HT1080 (cell line): ENCODE results near the gene SF3B2. TPM values are rescaled to one million over a fixed set of nuclear protein-coding genes. Genes with fewer than 3 reads are reported as not detected.
A peak's percentile ranks its signal among the peaks of the same experiment; 100 is the strongest.
"Not testable (repeated sequence)": the region's sequence is repeated elsewhere in the genome, so short reads cannot be mapped to it uniquely, and the experiment has no call there.

Experiments used
- DNase-seq: peaks from one replicate; pipeline ENCODE4 v3.0.0-alpha.2; 2015; ENCODE audit warnings: low read depth
- total RNA-seq: library from RNA; depleted of rRNA; stranded (reverse); fragments of >200 nt; shearing (Covaris generic); gene quantifications from 2 replicates; pipeline ENCODE4 v1.2.3, GENCODE V29; 2014

The SF3B2 gene
- total RNA-seq, 1 experiment from 2014 or later = 239 TPM

DNA sequence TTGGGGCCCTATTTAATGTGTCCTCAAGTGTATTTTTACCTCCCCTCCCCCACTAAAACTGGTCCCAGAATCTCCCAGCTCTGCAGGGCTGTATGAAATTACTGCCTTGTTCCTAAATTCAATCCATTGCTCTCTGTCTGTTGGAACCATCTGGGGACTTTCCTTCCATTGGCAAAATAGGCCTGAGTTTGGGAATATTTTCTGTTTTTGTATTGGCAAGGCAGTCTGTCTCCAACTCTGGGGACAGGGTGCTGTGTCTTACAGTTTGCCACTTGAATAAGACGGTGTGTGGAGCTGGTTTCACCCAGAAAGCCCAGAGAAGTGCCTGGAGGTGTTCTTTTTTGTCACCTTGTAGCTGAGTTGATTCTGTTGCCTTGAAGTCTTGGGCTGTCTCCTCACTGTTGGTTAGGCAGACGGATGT, 19.2 kb downstream of the SF3B2 start:
- no peak for DNase-seq

DNA sequence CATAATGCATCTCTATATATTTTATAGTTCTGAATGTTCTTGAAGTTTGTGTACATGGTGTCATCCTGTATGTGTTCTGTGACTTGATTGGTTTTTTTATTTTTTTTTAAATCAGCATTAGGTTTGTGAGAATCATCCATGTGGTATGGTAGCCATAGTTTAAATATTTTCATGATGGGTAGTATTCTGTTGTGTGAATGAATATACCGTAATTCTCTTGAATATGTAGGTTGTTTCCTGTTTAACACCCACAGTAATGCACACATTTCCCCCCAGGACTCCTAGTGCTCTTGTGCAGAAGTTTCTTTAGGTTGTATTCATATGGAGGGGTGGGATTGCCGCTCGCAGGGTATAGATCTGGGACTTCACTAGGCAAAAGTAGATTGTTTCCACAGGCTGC, 19.9 kb downstream of the SF3B2 start:
- no peak for DNase-seq

DNA sequence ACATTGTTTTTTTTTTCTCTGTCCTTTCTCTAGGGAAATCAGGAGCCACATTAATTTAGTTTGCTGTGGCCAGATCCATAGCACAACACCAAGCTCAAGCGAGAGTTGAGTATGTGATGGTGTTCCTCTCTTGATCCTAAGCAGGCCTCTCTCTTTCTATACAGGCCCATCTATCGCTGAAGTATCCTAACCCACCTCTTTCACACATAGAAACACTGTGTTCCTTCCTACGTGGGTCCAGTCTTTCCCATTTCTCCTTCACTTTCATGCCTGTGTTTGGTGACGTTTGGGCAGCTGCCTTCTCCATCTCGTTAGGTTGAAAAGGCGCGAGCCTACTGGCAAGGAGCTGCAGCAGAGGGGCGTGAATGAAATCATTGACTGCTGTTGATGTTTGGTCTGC, 20.4 kb downstream of the SF3B2 start:
- no peak for DNase-seq

DNA sequence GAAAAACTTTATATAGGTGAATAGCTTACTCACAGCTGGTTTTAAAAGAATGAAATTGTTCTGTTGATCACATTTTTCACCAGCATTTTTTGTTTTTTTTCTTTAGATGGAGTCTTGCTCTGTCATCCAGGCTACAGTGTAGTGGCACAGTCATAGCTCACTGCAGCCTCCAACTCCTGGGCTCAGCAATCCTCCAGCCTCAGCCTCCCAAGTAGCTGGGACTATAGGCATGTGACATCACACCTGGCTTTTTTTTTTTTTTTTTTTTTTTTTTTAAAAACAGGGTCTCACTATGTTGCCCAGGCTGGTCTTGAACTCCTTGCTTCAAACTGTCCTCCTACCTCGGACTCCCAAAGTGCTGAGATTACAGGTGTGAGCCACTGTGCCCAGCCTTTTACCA, 21.5 kb downstream of the SF3B2 start:
- no peak for DNase-seq

DNA sequence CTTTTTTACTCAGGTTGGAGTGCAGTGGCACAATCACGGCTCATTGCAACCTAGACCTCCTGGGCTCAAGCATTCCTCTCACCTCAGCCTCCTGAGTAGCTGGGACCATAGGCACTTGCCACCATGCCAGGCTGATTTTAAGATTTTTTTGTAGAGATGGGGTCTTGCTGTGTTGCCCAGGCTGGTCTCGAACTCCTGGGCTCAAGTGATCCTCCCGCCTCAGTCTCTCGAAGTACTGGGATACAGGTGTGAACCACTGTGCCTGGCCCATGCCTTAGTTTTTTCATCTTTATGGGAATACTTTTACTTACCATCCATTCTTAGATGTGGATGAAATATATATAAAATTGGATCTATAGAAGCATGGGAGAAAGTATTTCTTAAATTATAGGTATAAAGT, 23.1 kb downstream of the SF3B2 start:
- no peak for DNase-seq

DNA sequence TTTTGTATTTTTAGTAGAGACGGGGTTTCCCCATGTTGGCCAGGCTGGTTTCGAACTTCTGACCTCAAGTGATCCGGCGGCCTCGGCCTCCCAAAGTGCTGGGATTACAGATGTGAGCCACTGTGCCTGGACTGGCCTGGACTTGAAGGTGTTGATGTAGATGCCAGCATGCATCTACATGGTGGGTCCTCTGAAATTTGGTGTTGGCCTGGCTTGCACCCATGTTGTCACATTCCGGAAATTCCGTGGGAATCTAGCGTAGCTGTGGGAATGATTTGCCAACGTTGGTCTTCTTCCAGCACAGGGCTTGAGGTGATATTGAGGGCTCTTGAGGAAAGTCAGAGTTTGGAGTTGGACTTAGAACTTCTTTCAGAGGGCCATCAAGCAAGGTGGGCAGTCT, 24.4 kb downstream of the SF3B2 start:
- DNase-seq = no peak

DNA sequence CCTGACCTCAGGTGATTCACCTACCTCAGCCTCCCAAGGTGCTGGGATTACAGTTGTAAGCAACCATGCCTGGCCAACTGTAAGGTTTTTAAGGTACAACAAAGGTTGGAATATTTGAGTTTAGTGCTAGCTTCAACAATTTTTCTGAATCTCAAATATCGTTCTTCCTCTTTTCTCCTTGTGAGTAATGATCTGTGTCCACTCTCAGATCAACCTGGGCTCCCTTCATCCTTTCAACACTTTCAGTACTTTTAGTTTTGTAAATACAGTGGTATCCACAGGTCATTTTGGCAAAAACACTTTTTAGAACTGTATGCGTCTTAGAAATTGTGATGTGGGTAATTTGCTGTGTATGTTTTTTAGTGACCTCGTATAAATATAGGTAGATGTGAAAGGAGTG, 25.8 kb downstream of the SF3B2 start:
- DNase-seq = no peak

DNA sequence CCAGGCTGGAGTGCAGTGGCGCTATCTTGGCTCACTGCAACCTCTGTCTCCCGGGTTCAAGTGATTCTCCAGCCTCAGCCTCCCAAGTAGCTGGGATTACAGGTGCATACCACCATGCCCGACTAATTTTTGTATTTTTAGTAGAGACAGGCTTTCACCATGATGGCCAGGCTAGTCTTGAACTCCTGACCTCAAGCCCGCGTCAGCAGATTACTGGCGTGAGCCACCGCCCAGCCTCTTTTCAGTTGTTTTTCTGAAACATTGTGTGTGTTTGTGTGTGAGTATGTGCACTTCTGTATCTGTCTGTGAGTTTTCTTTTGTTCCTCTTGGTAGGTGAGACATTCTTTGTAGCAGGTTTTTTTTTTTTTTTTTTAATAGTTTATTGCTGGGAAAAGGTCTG, 26.8 kb downstream of the SF3B2 start:
- DNase-seq = not testable (repeated sequence)

DNA sequence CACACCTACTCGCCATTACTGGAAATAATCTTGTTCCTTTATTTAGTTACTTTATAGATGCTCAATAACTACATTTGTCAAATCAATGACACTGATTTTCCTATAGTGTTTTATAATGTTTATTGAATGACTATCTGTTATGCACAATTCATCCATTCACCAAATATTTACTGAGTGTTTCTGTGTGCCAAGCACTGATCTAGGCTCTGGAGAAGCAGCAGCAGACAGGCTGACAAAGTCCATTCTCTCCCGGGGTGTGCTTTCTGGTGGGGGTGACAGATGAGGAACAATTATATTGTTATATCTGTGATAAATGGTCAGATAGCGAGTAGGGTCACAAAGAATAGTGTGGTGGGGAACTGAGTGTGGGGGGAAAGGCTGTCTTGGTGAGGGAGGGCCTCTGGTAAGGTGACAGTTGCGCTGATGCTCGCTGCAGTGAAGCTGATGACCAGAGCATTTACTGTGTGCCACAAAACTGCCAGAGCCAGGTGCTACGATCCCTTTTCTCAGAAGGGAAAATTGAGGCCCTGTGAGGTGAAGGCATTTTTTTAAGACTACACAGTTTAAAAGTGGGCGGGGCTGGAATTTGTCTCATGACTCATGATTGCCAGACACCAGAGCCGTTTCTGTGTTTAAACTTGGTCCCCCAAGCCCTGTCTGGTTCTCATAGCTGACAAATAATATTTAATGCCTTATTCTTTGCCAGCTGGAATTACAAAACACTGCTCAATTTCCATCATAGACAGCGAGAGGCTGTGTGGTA, 28.1 kb downstream of the SF3B2 start:
- DNase-seq = peak; percentile 68

DNA sequence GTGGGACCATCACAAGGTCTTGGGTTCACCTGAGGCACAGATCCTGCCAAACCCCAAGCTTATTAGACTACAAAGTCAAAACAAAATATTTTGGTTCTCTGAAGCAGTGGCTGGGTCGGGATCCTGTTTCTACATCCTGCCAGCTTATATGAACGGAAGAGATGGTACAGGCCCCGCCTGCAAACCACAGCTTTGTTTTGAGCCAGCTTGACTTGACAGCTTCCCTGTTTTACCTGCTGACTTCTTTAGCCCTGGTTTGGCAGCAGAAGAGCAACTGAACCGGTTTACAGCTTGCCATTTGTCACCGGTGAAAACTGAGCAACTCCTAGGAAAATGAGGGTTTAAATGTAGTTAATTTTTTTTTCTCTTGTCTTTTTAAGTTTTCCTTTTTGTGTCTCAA, 29.3 kb downstream of the SF3B2 start:
- peak; percentile 58 for DNase-seq

DNA sequence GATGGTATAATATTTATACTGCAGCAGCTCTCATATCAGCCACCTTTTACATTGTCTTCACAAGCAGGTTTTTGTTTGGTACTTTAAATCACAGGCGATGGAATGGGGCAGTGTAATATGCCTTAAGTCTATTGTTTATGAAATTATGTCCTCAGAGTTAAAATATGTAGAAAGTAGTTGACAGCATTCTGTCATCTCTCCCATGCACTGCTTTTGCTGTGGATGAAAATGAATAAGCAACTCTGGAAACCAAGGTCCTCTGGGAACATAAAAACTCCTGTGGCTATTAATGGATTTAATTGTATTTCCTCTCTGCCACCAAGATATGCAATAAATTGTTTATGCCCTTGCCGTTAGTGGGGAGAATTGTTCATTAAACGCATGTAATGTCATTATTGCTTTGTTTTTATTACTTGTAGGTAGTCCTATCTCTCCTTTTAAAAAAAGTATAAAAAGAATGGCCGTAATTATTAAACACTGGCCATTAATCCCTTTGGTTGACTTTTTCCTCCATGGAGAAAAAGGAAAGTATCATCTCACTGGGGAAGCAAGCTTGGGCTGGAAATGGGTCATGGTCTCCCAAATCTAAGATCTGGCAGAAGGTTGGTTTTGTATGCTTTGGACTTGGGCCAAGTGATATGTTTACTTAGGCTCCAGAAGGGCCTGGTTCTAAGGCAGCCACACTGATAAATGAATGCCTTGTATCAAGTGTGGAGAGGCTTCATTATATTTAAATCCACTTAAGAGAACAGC, 31.0 kb downstream of the SF3B2 start:
- DNase-seq = no peak

DNA sequence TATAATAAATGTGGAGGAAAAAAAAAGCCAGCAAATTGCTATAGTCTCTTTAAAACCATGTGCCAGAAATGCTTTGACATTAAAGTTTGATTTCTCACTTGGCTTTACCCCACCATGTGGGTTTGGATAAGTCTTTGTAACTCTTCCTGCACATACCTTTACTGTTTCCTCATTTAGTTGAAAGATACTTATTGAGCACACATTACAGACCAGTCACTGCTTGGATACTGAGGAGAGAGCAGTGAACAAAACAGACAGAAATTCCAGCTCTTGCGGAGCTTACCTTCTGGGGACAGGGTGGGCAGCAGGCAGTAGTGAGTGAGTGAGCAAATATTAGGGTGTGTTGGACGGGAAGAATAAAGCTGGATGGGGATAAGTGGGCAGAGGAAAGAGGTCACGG, 31.6 kb downstream of the SF3B2 start:
- no peak for DNase-seq

DNA sequence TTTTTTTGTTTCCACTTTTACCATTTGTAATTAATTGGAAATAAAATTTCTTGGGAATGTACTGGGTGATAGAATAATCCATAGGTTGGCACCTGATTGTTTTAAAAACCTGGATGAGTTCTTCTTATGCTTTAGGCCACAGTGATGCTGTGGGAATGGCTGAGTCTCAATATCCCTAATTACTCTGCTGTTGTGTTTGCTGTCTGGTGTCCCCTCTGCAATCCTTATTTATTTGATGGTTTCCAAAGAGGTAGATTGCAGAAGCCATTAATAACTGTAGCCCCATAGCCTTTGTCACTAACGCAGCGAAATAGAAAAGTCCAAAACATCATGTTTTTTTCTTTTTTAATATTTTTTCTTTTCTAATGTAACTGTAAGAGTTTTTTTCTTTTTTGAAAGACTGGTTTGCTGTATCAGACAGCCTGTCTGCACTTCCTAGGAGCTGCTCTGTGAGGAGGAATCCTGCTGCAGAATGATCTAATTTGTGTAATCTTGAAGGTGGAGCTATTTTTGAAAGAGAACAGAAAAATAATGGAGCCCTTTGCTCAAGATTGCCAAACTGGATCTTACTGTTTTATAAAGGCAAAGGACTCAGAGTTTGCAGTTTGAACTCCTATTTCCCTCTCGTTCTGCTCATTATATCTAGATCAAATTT, 32.8 kb downstream of the SF3B2 start:
- no peak for DNase-seq

DNA sequence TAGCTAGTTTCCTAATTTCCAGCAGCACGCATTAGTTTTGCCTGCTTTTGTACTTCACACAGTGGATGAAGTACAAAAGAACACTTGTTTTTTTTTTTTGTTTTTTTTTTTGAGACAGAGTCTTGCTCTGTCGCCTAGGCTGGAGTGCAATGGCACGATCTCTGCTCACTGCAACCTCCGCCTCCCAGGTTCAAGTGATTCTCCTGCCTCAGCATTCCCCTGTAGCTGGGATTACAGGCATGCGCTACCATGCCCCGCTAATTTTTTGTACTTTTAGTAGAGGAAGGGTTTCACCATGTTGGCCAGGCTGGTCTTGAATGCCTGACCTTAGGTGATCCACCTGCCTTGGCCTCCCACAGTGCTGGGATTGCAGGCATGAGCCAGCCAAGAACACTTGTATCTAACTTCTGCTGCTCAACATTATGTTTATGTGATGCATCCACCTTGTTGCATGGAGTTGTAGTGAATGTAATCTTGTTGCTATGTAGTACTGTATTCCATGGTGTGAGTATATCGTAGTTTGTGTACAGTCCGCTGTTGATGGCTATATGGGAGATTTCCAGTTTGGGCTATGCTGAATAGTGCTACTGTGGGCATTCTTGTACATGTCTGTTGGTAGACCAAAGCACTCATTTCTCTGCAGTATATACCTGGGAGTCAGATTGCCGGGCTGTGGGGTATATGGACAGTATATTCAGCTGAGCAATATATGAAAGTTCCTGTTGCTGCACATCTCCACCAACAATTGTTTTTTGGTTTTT, 35.2 kb downstream of the SF3B2 start:
- no peak for DNase-seq

DNA sequence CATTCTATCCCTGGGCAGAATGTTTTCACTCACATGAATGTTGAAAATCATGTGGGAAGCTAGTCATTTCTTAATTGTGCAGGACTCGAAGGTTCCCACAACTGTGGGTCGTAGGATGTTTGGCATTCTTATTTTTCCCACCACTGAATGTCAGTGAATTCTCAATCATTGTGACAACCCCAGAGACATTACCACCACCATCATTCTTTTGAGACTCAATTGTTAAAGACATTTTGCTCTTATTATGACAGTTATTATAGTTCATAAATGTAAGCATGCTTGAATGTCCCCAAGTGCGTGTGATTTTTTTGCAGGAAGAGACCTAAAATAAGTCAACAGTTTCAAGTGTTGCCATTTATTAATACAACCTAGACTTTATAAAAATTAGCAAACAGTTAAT, 36.9 kb downstream of the SF3B2 start:
- no peak for DNase-seq

DNA sequence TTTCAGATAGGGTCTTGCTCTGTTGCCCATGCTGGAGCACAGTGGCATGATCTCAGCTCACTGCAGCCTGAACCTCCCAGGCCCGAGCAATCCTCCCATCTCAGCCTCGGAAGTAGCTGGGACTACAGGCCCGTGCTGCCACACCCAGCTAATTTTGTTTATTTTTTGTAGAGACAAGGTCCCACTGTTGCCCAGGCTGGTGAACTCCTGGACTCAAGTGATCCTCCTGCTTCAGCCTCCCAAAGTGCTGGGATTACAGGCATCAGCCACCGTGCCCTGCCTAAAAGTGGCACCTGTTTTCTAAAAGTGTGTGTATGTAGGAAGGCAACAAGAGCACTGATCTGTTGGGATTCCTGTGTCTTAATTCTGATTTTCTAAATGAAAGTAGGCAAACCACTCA, 38.1 kb downstream of the SF3B2 start:
- no peak for DNase-seq

DNA sequence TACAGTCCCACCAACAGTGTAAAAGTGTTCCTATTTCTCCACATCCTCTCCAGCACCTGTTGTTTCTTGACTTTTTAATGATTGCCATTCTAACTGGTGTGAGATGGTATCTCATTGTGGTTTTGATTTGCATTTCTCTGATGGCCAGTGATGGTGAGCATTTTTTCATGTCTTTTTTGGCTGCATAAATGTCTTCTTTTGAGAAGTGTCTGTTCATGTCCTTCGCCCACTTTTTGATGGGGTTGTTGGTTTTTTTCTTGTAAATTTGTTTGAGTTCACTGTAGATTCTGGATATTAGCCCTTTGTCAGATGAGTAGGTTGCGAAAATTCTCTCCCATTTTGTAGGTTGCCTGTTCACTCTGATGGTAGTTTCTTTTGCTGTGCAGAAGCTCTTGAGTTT, 40.0 kb downstream of the SF3B2 start:
- not testable (repeated sequence) for DNase-seq

DNA sequence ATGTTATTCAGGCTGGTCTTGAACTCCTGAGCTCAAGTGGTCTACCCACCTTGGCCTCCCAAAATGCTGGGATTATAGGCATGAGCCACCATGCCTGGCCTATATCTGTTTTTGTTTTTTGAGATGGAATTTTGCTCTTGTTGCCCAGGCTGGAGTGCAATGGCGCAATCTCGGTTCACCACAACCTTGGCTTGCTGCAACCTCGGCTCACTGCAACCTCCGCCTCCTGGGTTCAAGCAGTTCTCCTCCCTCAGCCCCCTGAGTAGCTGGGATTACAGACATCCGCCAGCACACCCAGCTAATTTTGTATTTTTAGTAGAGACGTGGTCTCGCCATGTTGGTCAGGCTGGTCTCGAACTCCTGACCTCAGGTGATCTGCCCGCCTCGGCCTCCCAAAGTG, 47.6 kb downstream of the SF3B2 start:
- not testable (repeated sequence) for DNase-seq

DNA sequence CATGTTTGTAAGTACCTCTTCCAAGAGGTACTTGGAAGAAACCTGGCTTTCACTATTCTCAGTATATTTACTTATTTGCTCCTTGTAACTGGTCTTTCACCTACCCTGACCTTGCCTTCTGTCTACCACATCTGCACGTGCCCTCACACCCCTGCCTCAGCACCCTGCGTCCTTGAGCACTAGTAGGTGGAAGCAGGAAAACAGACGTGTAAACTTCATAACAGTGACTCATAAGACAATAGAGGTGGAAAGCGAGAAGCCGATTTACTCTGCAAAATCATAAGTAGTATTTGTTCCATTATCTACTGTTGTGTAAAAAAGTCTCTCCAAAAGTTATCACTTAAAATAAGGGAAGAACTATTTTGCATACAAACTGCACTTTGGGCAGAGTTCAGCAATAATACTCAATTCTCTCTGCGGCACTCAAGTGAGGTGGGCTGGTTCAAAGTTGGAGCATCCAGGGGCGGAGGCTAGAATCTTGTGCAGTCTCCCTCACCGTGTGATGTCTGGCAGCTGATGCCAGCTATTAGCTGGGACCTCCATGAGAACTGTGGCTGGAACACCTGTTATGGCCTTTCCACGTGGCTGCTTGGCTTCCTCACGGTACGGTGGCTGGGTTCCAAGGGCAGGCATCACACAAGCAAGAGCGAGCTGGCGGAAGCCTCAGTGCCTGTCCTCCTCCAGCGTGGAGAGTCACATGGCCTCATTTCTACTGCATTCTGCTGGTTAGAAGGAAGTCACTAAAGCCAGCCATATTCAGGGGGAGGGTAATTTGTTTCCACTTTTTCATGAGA, 48.3 kb downstream of the SF3B2 start:
- DNase-seq = no peak

DNA sequence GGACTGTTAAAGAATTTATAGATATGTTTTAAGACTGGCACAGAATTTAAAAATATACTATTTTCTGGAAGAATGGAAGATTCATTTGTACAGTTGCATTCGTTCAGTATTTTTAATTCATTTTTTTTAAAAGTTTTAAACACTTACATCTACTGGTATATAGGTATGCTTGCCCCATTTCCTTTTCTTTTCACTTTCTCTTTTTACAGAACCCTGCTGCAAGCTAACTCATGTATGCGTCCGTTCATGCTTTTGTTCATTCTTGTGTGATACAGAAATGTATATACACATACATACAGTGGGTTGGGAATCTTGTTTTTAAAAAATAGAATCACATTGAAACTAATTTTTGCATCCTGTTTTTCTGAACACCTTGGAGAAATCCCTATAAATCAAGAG, 48.9 kb downstream of the SF3B2 start:
- no peak for DNase-seq
